Activated CD4-positive, alpha-beta memory T cell treated with anti-CD3 and anti-CD28 coated beads, Interleukin-2, amount 10 ng/mL, durations not matched to agents 7 days and 5 days (primary cell): ENCODE measurements around the gene TMEM62. TPM values are rescaled to one million over a fixed set of nuclear protein-coding genes. Genes with fewer than 3 reads are reported as not detected.
"Not testable (repeated sequence)": the region's sequence is repeated elsewhere in the genome, so short reads cannot be mapped to it uniquely, and the experiment has no call there.

Source experiments
- CTCF ChIA-PET: fragments of 350-600 bp; sonication (Branson Sonifier 250); formaldehyde crosslinking; loops from one replicate; lab custom pipeline; 2021; ENCODE audit warnings: antibody characterized with exemption, inconsistent platforms; lab: Charles Lee
- POLR2A ChIA-PET: fragments of 350-600 bp; sonication (Branson Sonifier 250); formaldehyde crosslinking; loops from one replicate; lab custom pipeline; 2021; ENCODE audit warnings: antibody characterized with exemption; lab: Charles Lee
- DNase-seq: peaks from one replicate; pipeline ENCODE4 v3.0.0-alpha.2; 2020
- H3K27ac Mint-ChIP-seq: one replicate; pipeline ENCODE4 v1.8.0; 2021; ENCODE audit warnings: mild to moderate bottlenecking, mixed read lengths
- H3K27me3 Mint-ChIP-seq: one replicate; pipeline ENCODE4 v1.8.0; 2021; ENCODE audit warnings: mixed read lengths
- H3K36me3 Mint-ChIP-seq: one replicate; pipeline ENCODE4 v1.8.0; 2021; ENCODE audit warnings: low read depth, mixed read lengths
- H3K4me1 Mint-ChIP-seq: one replicate; pipeline ENCODE4 v1.8.0; 2021; ENCODE audit warnings: mixed read lengths
- H3K4me3 Mint-ChIP-seq: one replicate; pipeline ENCODE4 v1.8.0; 2021; ENCODE audit warnings: mild to moderate bottlenecking, mixed read lengths
- H3K9me3 Mint-ChIP-seq: one replicate; pipeline ENCODE4 v1.8.0; 2021; ENCODE audit warnings: mixed read lengths
- total RNA-seq, 2 experiments: library from RNA; stranded (reverse); gene quantifications; one replicate each; pipeline ENCODE4 v1.2.3, GENCODE V29; 2021

TMEM62 gene
- total RNA-seq, 2 experiments from 2014 or later: 24.2 to 24.9 TPM

GRCh38 chr15:43218908-43219706 lies 85.7 kb downstream of the TMEM62 start:
- Mint-ChIP-seq H3K4me1 (no peaks in the 10 kb centered on the region), H3K27me3 (peaks cover 11% of the 10 kb centered on the region), H3K9me3 (peaks cover 3% of the 10 kb centered on the region), H3K4me3 (no peak overlapping the region), H3K36me3 (no peaks in the 10 kb centered on the region), H3K27ac (no peak overlapping the region)
- ChIA-PET POLR2A (no interaction called here), CTCF (interaction anchor here (1.7 kb wide), 1 partner anchor 66 kb away, joined by 4 read pairs; no protein-coding TSS in a partner anchor)
- no peak for DNase-seq

- CTCF ChIA-PET: interaction anchor here (0.9 to 1.7 kb wide), 2 partner anchors 36 to 65 kb away, joined by 3 to 4 read pairs; no protein-coding TSS in a partner anchor
- no peak overlapping the region for H3K27ac Mint-ChIP-seq
These were observed 86.8 kb downstream of the TMEM62 start for GRCh38 chr15:43219929-43220928.

GRCh38 chr15:43220991-43221403 lies 87.6 kb downstream of the TMEM62 start, which contains the start of gene EPB42:
Gene EPB42, minus strand, starts transcription at chr15:43221018. Its CDS starts 193 bp downstream, at chr15:43220825.
- Mint-ChIP-seq H3K27me3 (peaks cover 11% of the 10 kb centered on the region), H3K27ac (no peak within 1 kb of the TSS), H3K9me3 (peaks cover 3% of the 10 kb centered on the region), H3K36me3 (no peaks in the 10 kb centered on the region), H3K4me1 (peaks cover 5% of the 10 kb centered on the region), H3K4me3 (no peak within 1 kb of the TSS)
- CTCF ChIA-PET: interaction anchor here (1.7 kb wide), 1 partner anchor 64 kb away, joined by 4 read pairs; no protein-coding TSS in a partner anchor
- no peak for DNase-seq
- POLR2A ChIA-PET: no interaction called here

More at GRCh38 chr15:43219929-43220928, 86.8 kb downstream of the TMEM62 start:
- H3K4me3 Mint-ChIP-seq: no peak overlapping the region
- POLR2A ChIA-PET: no interaction called here
- peaks cover 3% of the 10 kb centered on the region for H3K9me3 Mint-ChIP-seq
- no peaks in the 10 kb centered on the region for H3K4me1 Mint-ChIP-seq
- no peaks in the 10 kb centered on the region for H3K36me3 Mint-ChIP-seq
- DNase-seq: no peak
- H3K27me3 Mint-ChIP-seq: peaks cover 11% of the 10 kb centered on the region

- DNase-seq: no peak
- ChIA-PET POLR2A (no interaction called here), CTCF (no interaction called here)
- H3K27me3 Mint-ChIP-seq: peaks cover 11% of the 10 kb centered on the region
- H3K9me3 Mint-ChIP-seq: peaks cover 3% of the 10 kb centered on the region
- H3K27ac Mint-ChIP-seq: no peak overlapping the region
- H3K4me1 Mint-ChIP-seq: peaks cover 5% of the 10 kb centered on the region
- no peaks in the 10 kb centered on the region for H3K36me3 Mint-ChIP-seq
- H3K4me3 Mint-ChIP-seq: no peak overlapping the region
These were observed 88.0 kb downstream of the TMEM62 start for GRCh38 chr15:43221422-43221821.

- no peaks in the 10 kb centered on the region for H3K36me3 Mint-ChIP-seq
- H3K27me3 Mint-ChIP-seq: peaks cover 5% of the 10 kb centered on the region
- H3K9me3 Mint-ChIP-seq: no peaks in the 10 kb centered on the region
- peaks cover 5% of the 10 kb centered on the region for H3K4me1 Mint-ChIP-seq
- CTCF ChIA-PET: interaction anchor here (0.5 to 3.2 kb wide), 32 partner anchors 8 to 1114 kb away, joined by 3 to 162 read pairs (median 4); partner anchors contain the start of genes PDIA3, TGM5, TUBGCP4 and ZSCAN29
- no peak overlapping the region for H3K4me3 Mint-ChIP-seq
- H3K27ac Mint-ChIP-seq: no peak overlapping the region
- peak; percentile 54 for DNase-seq
- POLR2A ChIA-PET: interaction anchor here (1.1 to 2.2 kb wide), 2 partner anchors 60 to 508 kb away, joined by 3 to 13 read pairs; no protein-coding TSS in a partner anchor
These were observed 92.0 kb downstream of the TMEM62 start for GRCh38 chr15:43225201-43225949.

- ChIA-PET CTCF (interaction anchor here (0.9 to 3.2 kb wide), 28 partner anchors 8 to 520 kb away, joined by 3 to 162 read pairs (median 4); partner anchors contain the start of genes PDIA3, TGM5, TUBGCP4 and ZSCAN29), POLR2A (interaction anchor here (1.1 to 2.2 kb wide), 2 partner anchors 60 to 508 kb away, joined by 3 to 13 read pairs; no protein-coding TSS in a partner anchor)
- H3K4me1 Mint-ChIP-seq, H3K4me3 Mint-ChIP-seq, H3K27ac Mint-ChIP-seq, H3K36me3 Mint-ChIP-seq, DNase-seq, H3K27me3 Mint-ChIP-seq, H3K9me3 Mint-ChIP-seq: not testable (repeated sequence)
These were observed 92.5 kb downstream of the TMEM62 start for GRCh38 chr15:43225950-43226255.

GRCh38 chr15:43226436-43227305 lies 93.3 kb downstream of the TMEM62 start:
- Mint-ChIP-seq H3K27me3 (peaks cover 3% of the 10 kb centered on the region), H3K36me3 (no peaks in the 10 kb centered on the region), H3K9me3 (no peaks in the 10 kb centered on the region), H3K4me3 (no peak overlapping the region), H3K27ac (no peak overlapping the region), H3K4me1 (peaks cover 5% of the 10 kb centered on the region)
- POLR2A ChIA-PET: interaction anchor here (1.1 to 2.2 kb wide), 2 partner anchors 59 to 507 kb away, joined by 3 to 13 read pairs; no protein-coding TSS in a partner anchor
- no peak for DNase-seq
- CTCF ChIA-PET: interaction anchor here (1.5 to 3.2 kb wide), 15 partner anchors 10 to 144 kb away, joined by 3 to 162 read pairs (median 7); partner anchors contain the start of genes TGM5, TUBGCP4 and ZSCAN29

- Mint-ChIP-seq H3K4me3 (no peak overlapping the region), H3K9me3 (no peaks in the 10 kb centered on the region), H3K27ac (no peak overlapping the region), H3K36me3 (no peaks in the 10 kb centered on the region), H3K27me3 (peaks cover 3% of the 10 kb centered on the region), H3K4me1 (peaks cover 5% of the 10 kb centered on the region)
- POLR2A ChIA-PET: no interaction called here
- CTCF ChIA-PET: interaction anchor here (0.7 to 1.4 kb wide), 4 partner anchors 26 to 55 kb away, joined by 3 to 4 read pairs (median 4); no protein-coding TSS in a partner anchor
- DNase-seq: no peak
These were observed 96.6 kb downstream of the TMEM62 start for GRCh38 chr15:43229977-43230376.

GRCh38 chr15:43230640-43231115 lies 97.3 kb downstream of the TMEM62 start:
- no peak for DNase-seq
- H3K27me3 Mint-ChIP-seq: peaks cover 3% of the 10 kb centered on the region
- peaks cover 3% of the 10 kb centered on the region for H3K4me1 Mint-ChIP-seq
- H3K9me3 Mint-ChIP-seq: no peaks in the 10 kb centered on the region
- no peak overlapping the region for H3K27ac Mint-ChIP-seq
- H3K4me3 Mint-ChIP-seq: no peak overlapping the region
- no peaks in the 10 kb centered on the region for H3K36me3 Mint-ChIP-seq
- CTCF ChIA-PET: interaction anchor here (0.7 kb wide), 2 partner anchors 15 to 55 kb away, joined by 3 to 4 read pairs; no protein-coding TSS in a partner anchor
- POLR2A ChIA-PET: no interaction called here

- no peaks in the 10 kb centered on the region for H3K36me3 Mint-ChIP-seq
- CTCF ChIA-PET: interaction anchor here (1.0 to 1.1 kb wide), 3 partner anchors 28 to 53 kb away, joined by 3 to 5 read pairs (median 4); no protein-coding TSS in a partner anchor
- DNase-seq: no peak
- no peak overlapping the region for H3K4me3 Mint-ChIP-seq
- POLR2A ChIA-PET: no interaction called here
- H3K9me3 Mint-ChIP-seq: no peaks in the 10 kb centered on the region
- H3K27me3 Mint-ChIP-seq: peaks cover 3% of the 10 kb centered on the region
- no peaks in the 10 kb centered on the region for H3K4me1 Mint-ChIP-seq
- no peak overlapping the region for H3K27ac Mint-ChIP-seq
These were observed 99.0 kb downstream of the TMEM62 start for GRCh38 chr15:43232289-43232874.
